Subcutaneous adipose tissue (tissue), 4 donors: Measurements from ENCODE around the gene FTL. TPM values are rescaled to one million over a fixed set of nuclear protein-coding genes. Genes with fewer than 3 reads are reported as not detected.

Experiments used
- total RNA-seq, 4 donors: library from RNA; depleted of rRNA; stranded (reverse); fragments of >200 nt; gene quantifications; one replicate each; pipeline ENCODE4 v1.1.0, GENCODE V29; 2016
- TF ChIP-seq, protein P1 (sequence below): fragments of 450-650 bp; IDR thresholded peaks from one replicate; pipeline ENCODE4 v1.5.1; 2016; ENCODE audit warnings: low read depth, mild to moderate bottlenecking, control low read depth, antibody characterized with exemption, moderate library complexity

The FTL gene
- total RNA-seq, 4 donors from 2014 or later = 7,770 to 28,830 (median 13,714) TPM

DNA sequence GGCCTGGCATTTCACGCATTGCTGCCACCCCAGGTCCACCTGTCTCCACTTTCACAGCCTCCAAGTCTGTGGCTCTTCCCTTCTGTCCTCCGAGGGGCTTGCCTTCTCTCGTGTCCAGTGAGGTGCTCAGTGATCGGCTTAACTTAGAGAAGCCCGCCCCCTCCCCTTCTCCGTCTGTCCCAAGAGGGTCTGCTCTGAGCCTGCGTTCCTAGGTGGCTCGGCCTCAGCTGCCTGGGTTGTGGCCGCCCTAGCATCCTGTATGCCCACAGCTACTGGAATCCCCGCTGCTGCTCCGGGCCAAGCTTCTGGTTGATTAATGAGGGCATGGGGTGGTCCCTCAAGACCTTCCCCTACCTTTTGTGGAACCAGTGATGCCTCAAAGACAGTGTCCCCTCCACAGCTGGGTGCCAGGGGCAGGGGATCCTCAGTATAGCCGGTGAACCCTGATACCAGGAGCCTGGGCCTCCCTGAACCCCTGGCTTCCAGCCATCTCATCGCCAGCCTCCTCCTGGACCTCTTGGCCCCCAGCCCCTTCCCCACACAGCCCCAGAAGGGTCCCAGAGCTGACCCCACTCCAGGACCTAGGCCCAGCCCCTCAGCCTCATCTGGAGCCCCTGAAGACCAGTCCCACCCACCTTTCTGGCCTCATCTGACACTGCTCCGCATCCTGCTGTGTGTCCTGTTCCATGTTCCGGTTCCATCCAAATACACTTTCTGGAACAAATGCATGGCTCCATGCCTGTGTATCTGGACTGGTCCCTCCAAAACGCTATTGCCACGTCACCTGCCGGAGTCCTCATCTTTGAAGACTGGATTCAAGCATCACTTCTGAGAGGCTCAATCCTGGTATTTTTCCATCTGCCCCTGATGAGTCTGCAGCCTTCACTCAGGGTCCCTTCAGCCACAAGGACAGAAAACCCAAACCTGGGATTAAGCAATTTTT lies 42.3 kb upstream of the FTL start:
- TF ChIP-seq, protein P1, sequence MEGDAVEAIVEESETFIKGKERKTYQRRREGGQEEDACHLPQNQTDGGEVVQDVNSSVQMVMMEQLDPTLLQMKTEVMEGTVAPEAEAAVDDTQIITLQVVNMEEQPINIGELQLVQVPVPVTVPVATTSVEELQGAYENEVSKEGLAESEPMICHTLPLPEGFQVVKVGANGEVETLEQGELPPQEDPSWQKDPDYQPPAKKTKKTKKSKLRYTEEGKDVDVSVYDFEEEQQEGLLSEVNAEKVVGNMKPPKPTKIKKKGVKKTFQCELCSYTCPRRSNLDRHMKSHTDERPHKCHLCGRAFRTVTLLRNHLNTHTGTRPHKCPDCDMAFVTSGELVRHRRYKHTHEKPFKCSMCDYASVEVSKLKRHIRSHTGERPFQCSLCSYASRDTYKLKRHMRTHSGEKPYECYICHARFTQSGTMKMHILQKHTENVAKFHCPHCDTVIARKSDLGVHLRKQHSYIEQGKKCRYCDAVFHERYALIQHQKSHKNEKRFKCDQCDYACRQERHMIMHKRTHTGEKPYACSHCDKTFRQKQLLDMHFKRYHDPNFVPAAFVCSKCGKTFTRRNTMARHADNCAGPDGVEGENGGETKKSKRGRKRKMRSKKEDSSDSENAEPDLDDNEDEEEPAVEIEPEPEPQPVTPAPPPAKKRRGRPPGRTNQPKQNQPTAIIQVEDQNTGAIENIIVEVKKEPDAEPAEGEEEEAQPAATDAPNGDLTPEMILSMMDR = no peak

DNA sequence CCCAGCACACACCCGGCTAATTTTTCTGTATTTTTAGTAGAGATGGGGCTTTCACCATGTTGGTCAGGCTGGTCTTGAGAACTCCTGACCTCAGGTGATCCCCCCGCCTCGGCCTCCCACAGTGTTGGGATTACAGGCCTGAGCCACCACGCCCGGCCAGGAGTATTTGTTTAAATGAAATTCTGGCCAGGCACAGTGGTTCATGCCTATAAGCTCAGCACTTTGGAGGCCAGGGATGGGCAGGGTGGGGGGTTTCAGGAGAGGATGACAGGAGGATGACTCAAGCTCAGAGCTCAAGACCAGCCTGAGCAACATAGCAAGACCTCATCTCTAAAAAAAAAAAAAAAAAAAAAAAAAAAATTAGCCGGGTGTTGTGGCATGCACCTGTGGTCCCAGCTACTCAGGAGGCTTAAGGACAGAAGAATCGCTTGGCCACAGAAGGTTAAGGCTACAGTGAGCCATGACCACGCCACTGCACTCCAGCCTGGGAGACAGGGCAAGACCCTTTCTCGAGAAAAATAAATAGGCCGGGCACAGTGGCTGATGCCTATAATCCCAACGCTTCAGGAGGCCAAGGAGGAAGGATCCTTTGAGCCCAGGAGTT lies 39.8 kb upstream of the FTL start:
- TF ChIP-seq, protein P1 = no peak

DNA sequence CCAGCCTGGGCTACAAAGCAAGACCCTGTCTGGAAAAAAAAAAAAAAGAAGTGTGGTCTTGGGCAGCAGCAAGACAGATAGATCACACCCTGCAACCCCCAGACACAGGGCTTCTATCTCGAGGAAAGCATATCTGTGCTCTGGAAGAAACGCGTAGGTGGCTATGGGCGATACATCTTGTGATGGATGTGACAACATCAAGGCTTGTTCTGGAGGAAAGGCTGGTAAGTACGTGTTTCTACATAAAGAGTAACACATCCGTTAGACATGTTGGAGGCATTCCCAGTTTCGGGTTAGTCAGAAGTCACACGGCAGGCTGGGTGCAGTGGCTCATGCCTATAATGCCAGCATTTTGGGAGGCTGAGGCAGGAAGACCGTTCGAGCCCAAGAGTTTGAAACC lies 38.2 kb upstream of the FTL start:
- TF ChIP-seq, protein P1 = no peak

DNA sequence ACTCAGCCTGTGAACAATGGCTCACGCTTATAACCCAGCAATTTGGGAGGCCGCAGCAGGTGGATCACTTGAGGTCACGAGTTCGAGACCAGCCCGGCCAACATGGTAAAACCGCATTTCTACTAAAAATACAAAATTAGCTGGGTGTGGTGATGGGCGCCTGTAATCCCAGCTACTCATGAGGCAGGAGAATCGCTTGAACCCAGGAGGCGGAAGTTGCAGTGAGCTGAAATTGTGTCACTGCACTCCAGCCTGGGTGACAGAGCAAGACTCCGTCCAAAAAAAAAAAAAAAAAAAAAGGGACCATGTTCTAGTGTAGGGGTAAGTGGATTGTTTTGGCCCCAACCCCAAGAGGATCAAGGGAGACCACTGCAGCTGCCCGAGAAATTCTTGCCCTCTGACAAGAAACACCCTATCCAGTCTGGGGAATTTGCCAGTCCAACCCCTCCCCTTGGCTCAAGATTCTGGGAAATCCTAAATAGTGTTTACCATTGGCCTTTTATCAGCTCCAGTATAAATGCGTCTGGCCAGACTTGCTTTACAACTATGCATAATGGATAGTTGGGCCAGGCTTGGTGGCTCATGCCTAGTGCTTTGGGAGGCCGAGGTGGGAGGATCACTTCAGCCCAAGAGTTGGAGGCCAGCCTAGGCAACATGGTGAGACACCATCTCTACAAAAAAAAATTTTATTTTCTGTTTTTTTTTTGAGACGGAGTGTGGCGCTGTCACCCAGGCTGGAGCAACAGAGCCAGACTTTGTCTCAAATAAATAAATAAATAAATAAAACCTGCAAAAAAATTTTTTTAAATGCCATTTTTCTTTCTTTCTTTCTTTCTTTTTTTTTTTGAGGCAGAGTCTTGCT lies 36.7 kb upstream of the FTL start:
- TF ChIP-seq, protein P1 = no peak

DNA sequence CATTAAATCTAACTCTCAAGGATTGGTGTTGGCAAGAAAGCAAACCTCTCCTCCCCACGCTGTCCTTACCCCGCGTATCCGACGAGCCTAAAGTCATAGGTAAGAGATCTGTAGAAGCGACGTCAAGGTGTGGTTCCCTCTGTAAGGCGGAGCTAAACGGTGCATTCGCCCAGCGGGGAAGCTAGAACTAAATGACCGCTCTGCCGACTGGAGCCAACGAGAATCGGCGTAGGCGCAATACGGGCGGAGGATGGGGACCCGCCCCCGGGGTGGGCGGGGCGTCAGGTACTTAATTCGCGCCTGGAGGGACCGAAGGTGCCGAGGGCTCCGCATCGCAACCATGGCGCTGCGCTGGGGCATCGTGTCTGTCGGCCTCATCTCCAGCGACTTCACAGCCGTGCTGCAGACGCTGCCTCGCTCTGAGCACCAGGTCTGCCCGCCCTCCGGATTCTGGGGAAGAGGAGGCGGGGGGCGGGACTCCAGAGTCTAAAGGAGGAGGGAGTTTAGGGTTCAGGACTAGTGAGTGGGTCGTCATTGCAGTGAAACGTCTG lies 31.7 kb upstream of the FTL start, which contains the start of gene DHDH:
Gene DHDH (plus strand): TSS at position 318 of the 551 bp plus-strand sequence. CDS start 23 bp downstream, at position 341.
- TF ChIP-seq, protein P1 = no peak

DNA sequence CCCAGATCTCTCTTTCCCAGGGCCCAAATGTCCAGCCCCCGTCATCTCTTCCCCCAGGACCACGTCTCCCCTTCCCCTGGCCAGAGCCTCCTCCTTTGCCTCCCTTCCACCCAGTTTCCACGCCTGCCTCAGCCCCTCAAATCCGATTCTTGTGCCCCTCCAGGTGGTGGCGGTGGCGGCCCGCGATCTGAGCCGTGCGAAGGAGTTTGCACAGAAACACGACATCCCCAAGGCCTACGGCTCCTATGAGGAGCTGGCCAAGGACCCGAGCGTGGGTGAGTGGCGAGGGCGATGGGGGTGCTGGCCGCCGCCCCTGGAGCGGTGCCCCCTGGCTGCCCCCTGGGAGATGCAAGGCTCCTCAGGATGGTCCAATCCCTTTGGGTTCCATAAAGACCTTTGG lies 30.3 kb upstream of the FTL start:
- TF ChIP-seq, protein P1 = no peak
